NCI-H446 treated with DMSO at 0.1 percent for 48 hours (cell line): ENCODE measurements around the gene MAGI3.
"Not testable (repeated sequence)": the region's sequence is repeated elsewhere in the genome, so short reads cannot be mapped to it uniquely, and the experiment has no call there.

ENCODE experiments used
- DNase-seq: peaks from one replicate; lab custom pipeline; 2025; lab: John Stamatoyannopoulos, UW

Gene MAGI3

GRCh38 chr1:113692342-113692741 lies 302.0 kb downstream of the MAGI3 start:
- no peak for DNase-seq

DNA sequence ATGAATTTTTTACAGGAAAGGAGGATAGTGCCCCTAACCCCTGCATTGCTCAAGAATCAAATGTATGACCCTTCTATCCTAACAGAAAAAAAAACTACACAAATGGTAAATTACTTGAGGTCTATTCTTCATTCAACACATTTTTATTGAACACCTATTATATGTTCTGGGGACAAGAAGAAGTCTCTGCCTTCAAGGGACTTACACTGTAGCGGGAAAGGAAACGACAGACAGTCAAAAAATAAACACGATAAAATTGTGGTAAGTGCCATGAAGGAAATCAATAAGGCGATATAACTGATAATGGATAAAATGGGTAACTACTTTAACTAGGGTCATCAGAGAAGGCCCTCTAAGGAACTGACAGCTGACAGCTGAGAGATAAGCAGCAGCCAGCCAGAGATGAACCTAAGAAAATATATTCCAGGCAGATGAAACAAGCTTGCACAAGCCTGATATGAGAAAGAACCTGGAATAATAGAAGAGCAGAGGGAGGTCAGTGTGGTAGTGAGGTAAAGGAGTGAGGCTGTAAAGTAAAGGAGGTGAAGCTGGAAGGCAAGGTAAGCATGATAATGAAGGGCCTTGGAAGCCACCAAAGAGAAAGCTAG lies 302.6 kb downstream of the MAGI3 start:
- no peak for DNase-seq

DNA sequence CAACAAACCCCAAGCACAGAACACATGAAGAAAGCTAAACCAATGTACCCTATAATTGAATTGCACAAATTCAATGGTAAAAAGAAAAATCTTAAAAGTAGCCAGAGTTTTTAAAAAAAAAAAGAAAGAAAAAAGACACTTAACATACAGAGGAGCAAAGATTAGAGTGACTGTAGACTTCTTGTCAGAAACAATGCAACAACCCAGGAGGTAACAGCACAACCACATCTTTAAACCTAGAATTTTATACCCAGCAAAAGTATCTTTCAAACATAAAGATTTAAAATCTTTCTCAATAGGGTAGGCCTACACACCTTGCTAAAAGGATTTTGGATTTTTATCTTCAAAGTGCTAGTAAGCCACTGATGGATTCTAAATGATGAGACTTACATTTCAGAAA lies 304.6 kb downstream of the MAGI3 start:
- DNase-seq: no peak

DNA sequence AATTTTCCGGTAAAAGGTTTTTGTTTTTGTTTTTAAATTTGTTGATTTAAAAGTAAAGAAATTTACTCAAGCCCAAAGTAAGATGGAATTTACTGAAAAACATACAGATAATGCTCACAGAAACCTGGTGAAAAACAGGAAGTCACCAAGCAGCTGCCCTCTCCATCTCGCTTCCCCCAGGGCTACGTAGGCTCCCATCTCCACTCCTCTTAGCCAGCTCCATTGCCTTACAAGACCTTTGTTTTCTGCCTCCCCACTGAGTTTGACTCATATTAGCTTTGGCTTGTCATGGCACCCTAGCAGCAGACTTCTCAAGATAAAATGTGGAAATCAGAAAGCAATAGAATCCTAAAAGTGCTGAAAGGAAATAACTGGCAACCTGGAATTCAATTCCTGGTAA lies 311.1 kb downstream of the MAGI3 start:
- no peak for DNase-seq

- DNase-seq: no peak
Observed at GRCh38 chr1:113714606-113715269, 324.4 kb downstream of the MAGI3 start.

- not testable (repeated sequence) for DNase-seq
Observed at GRCh38 chr1:113717506-113717905, 327.2 kb downstream of the MAGI3 start.

GRCh38 chr1:113718621-113719020 lies 328.3 kb downstream of the MAGI3 start:
- DNase-seq: not testable (repeated sequence)

DNA sequence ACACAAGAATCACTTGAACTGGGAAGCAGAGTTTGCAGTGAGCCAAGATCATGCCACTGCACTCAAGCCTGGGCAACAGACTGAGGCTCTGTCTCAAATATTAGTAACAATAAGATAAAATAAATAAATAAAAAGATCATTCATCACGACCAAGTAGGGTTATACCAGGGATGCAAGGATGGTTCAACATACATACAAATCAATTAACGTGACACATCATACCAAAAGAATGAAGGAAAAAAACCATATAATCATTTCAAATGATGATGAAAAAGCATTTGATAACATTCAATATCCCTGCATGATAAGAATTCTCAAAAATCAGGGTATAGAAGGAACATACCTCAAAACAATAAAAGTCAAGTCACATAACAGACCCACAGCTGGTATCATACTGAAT lies 330.7 kb downstream of the MAGI3 start:
- no peak for DNase-seq

GRCh38 chr1:113732802-113733201 lies 342.5 kb downstream of the MAGI3 start:
- no peak for DNase-seq

- DNase-seq: no peak
Observed at GRCh38 chr1:113734357-113735055, 344.2 kb downstream of the MAGI3 start.
